GM18951 (cell line): ENCODE results near the gene TSPO2.

Experiments
- POLR2A ChIP-seq: IDR thresholded peaks from 4 replicates; pipeline ENCODE4 v1.6.1; 2011; ENCODE audit warnings: mild to moderate bottlenecking; ENCODE audit not compliant: insufficient read length, insufficient read depth; ENCODE audit errors: extremely low read depth
- in situ Hi-C: fragments of 300-500 bp; cut with MboI; formaldehyde crosslinking; loops from one replicate; pipeline ENCODE4 v1.12.0; 2022; ENCODE audit warnings: low sequenced_read_pairs, mixed read lengths, inconsistent platforms; ENCODE audit not compliant: unreplicated experiment

The TSPO2 gene

GRCh38 chr6:41036186-41036585, 6.1 kb upstream of the TSPO2 start:
- in situ Hi-C loops = no loop called here
- TF ChIP-seq POLR2A = no peak

- TF ChIP-seq POLR2A = no peak
- in situ Hi-C loops = no loop called here
Measured at GRCh38 chr6:41036601-41037000, 5.7 kb upstream of the TSPO2 start.

GRCh38 chr6:41037107-41037900, 5.0 kb upstream of the TSPO2 start:
- TF ChIP-seq POLR2A = no peak
- in situ Hi-C loops = no loop called here

GRCh38 chr6:41038205-41038604, 4.1 kb upstream of the TSPO2 start:
- no peak for TF ChIP-seq POLR2A
- in situ Hi-C loops = no loop called here

GRCh38 chr6:41039060-41039998, 2.9 kb upstream of the TSPO2 start, which contains the start of gene UNC5CL:
Gene UNC5CL (minus strand): TSS chr6:41039221. CDS start chr6:41035074, 4,147 bp downstream.
- in situ Hi-C loops = no loop called here
- no peak for TF ChIP-seq POLR2A

- in situ Hi-C loops = no loop called here
- no peak for TF ChIP-seq POLR2A
Measured at GRCh38 chr6:41040101-41040939, 1.9 kb upstream of the TSPO2 start.

- no peak for TF ChIP-seq POLR2A
- in situ Hi-C loops = no loop called here
Measured at GRCh38 chr6:41040940-41041536, 1.2 kb upstream of the TSPO2 start.

GRCh38 chr6:41043151-41043550, 884 bp downstream of the TSPO2 start:
- in situ Hi-C loops = no loop called here
- TF ChIP-seq POLR2A = no peak

- in situ Hi-C loops = no loop called here
- TF ChIP-seq POLR2A = no peak
Measured at GRCh38 chr6:41045664-41046063, 3.4 kb downstream of the TSPO2 start.

- in situ Hi-C loops = no loop called here
- TF ChIP-seq POLR2A = no peak
Measured at GRCh38 chr6:41046084-41046483, 3.8 kb downstream of the TSPO2 start.

- in situ Hi-C loops = no loop called here
- TF ChIP-seq POLR2A = no peak
Measured at GRCh38 chr6:41047306-41047705, 5.0 kb downstream of the TSPO2 start.
